ENCODE measurements around the gene SREBF2. TPM values are rescaled to one million over a fixed set of nuclear protein-coding genes. Genes with fewer than 3 reads are reported as not detected.

SREBF2 gene
- total RNA-seq, 4 donors from 2014 or later: 97.5 to 160 (median 146) TPM

- peaks cover 38% of the 10 kb centered on the region for H3K36me3 ChIP-seq
- H3K4me3 ChIP-seq: no peak overlapping the region
- 94% methylated on average over 12 of the region's 12 CpGs for WGBS
- no peak for DNase-seq (ENCODE audit: low spot score in 2 of 2)
- H3K27ac ChIP-seq: no peak overlapping the region
- no peaks in the 10 kb centered on the region for H3K9me3 ChIP-seq
- H3K27me3 ChIP-seq: no peaks in the 10 kb centered on the region
- no peaks in the 10 kb centered on the region for H3K4me1 ChIP-seq
- no peak for TF ChIP-seq POLR2AphosphoS5 (IDR thresholded peaks at IDR 0.05)
- TF ChIP-seq CTCF (IDR thresholded peaks at IDR 0.05): no peak
- TF ChIP-seq EP300 (IDR thresholded peaks at IDR 0.05): no peak
- TF ChIP-seq POLR2A (IDR thresholded peaks at IDR 0.05): no peak
Measured at GRCh38 chr22:41810022-41810421, 22.9 kb upstream of the SREBF2 start.

- Histone ChIP-seq H3K4me1 (no peaks in the 10 kb centered on the region), H3K27ac (no peak overlapping the region), H3K4me3 (no peak overlapping the region), H3K9me3 (no peaks in the 10 kb centered on the region), H3K36me3 (peaks cover 41% of the 10 kb centered on the region), H3K27me3 (no peaks in the 10 kb centered on the region)
- WGBS: 95% methylated on average over 11 of the region's 16 CpGs
- DNase-seq (ENCODE audit: low spot score in 2 of 2): no peak
- TF ChIP-seq EP300 (IDR thresholded peaks at IDR 0.05) (no peak), POLR2A (IDR thresholded peaks at IDR 0.05) (no peak), CTCF (IDR thresholded peaks at IDR 0.05) (no peak), POLR2AphosphoS5 (IDR thresholded peaks at IDR 0.05) (no peak)
Measured at GRCh38 chr22:41812805-41813545, 19.9 kb upstream of the SREBF2 start.

GRCh38 chr22:41813726-41814410 lies 19.0 kb upstream of the SREBF2 start:
- no peak for DNase-seq (ENCODE audit: low spot score in 2 of 2)
- H3K36me3 ChIP-seq: peaks cover 41% of the 10 kb centered on the region
- no peaks in the 10 kb centered on the region for H3K9me3 ChIP-seq
- no peak overlapping the region for H3K4me3 ChIP-seq
- TF ChIP-seq POLR2AphosphoS5 (IDR thresholded peaks at IDR 0.05) (no peak), CTCF (IDR thresholded peaks at IDR 0.05) (no peak), POLR2A (IDR thresholded peaks at IDR 0.05) (no peak), EP300 (IDR thresholded peaks at IDR 0.05) (no peak)
- 95% methylated on average over 9 of the region's 9 CpGs for WGBS
- H3K4me1 ChIP-seq: no peaks in the 10 kb centered on the region
- H3K27ac ChIP-seq: no peak overlapping the region
- H3K27me3 ChIP-seq: no peaks in the 10 kb centered on the region

GRCh38 chr22:41815716-41816115 lies 17.2 kb upstream of the SREBF2 start:
- no peak for DNase-seq (ENCODE audit: low spot score in 2 of 2)
- WGBS: 89% methylated on average over 3 of the region's 3 CpGs
- H3K4me1 ChIP-seq: no peaks in the 10 kb centered on the region
- H3K36me3 ChIP-seq: peaks cover 25% of the 10 kb centered on the region
- no peak for TF ChIP-seq EP300 (IDR thresholded peaks at IDR 0.05)
- H3K27ac ChIP-seq: no peak overlapping the region
- H3K4me3 ChIP-seq: no peak overlapping the region
- no peaks in the 10 kb centered on the region for H3K27me3 ChIP-seq
- no peaks in the 10 kb centered on the region for H3K9me3 ChIP-seq

GRCh38 chr22:41816241-41816640 lies 16.7 kb upstream of the SREBF2 start:
- H3K4me1 ChIP-seq: no peaks in the 10 kb centered on the region
- no peak overlapping the region for H3K4me3 ChIP-seq
- H3K27me3 ChIP-seq: no peaks in the 10 kb centered on the region
- 100% methylated on average over 1 of the region's 1 CpG for WGBS
- DNase-seq (ENCODE audit: low spot score in 2 of 2): no peak
- H3K36me3 ChIP-seq: peaks cover 22% of the 10 kb centered on the region
- no peaks in the 10 kb centered on the region for H3K9me3 ChIP-seq
- H3K27ac ChIP-seq: no peak overlapping the region
- TF ChIP-seq EP300 (IDR thresholded peaks at IDR 0.05): no peak
- no peak for TF ChIP-seq CTCF (IDR thresholded peaks at IDR 0.05)
- TF ChIP-seq POLR2AphosphoS5 (IDR thresholded peaks at IDR 0.05): no peak
- no peak for TF ChIP-seq POLR2A (IDR thresholded peaks at IDR 0.05)
